Astrocyte (in vitro differentiated cells and primary cell): ENCODE results near the gene LIPE. TPM values are rescaled to one million over a fixed set of nuclear protein-coding genes. Genes with fewer than 3 reads are reported as not detected.

Source experiments
- DNase-seq: peaks from one replicate; pipeline ENCODE4 v3.0.0-alpha.2; 2010; ENCODE audit warnings: low read depth
- FAIRE-seq: peaks from 2 replicates; lab custom pipeline; 2011; peaks lifted over from hg19 to GRCh38; lab: Jason Lieb, UNC
- H2AFZ ChIP-seq: 2 replicates; pipeline ENCODE4 v1.6.0; 2012; ENCODE audit warnings: low read depth, low read length, inconsistent platforms
- H3K27ac ChIP-seq: 2 replicates; pipeline ENCODE4 v1.5.1; 2011; ENCODE audit warnings: low read depth, low read length, inconsistent platforms
- H3K27me3 ChIP-seq: 2 replicates; pipeline ENCODE4 v1.6.0; 2011; ENCODE audit warnings: low read length, inconsistent platforms; ENCODE audit not compliant: insufficient read depth
- H3K36me3 ChIP-seq: 2 replicates; pipeline ENCODE4 v1.5.1; 2011; ENCODE audit warnings: low read length, inconsistent platforms; ENCODE audit not compliant: insufficient read depth
- H3K4me1 ChIP-seq: 2 replicates; pipeline ENCODE4 v1.5.1; 2011; ENCODE audit warnings: low read length, inconsistent platforms; ENCODE audit not compliant: insufficient read depth
- H3K4me2 ChIP-seq: 2 replicates; pipeline ENCODE4 v1.6.0; 2012; ENCODE audit warnings: low read length, inconsistent platforms
- H3K4me3 ChIP-seq: 2 replicates; pipeline ENCODE4 v1.5.1; 2011; ENCODE audit warnings: low read depth, mild to moderate bottlenecking, low read length, inconsistent platforms; ENCODE audit not compliant: insufficient read depth
- H3K79me2 ChIP-seq: 2 replicates; pipeline ENCODE4 v1.6.0; 2012; ENCODE audit warnings: mild to moderate bottlenecking, low read length, inconsistent platforms; ENCODE audit not compliant: insufficient read depth
- H3K9ac ChIP-seq: 2 replicates; pipeline ENCODE4 v1.6.0; 2012; ENCODE audit warnings: mild to moderate bottlenecking, low read length, inconsistent platforms
- H3K9me3 ChIP-seq: 2 replicates; pipeline ENCODE4 v1.5.1; 2012; ENCODE audit warnings: low read depth, mild to moderate bottlenecking, low read length, inconsistent platforms; ENCODE audit not compliant: insufficient read depth
- H4K20me1 ChIP-seq: 2 replicates; pipeline ENCODE4 v1.6.0; 2012; ENCODE audit warnings: low read length, inconsistent platforms; ENCODE audit not compliant: insufficient read depth
- H3K27ac Mint-ChIP-seq: one replicate; pipeline ENCODE4 v1.8.0; 2021; ENCODE audit warnings: mild to moderate bottlenecking, mixed read lengths; ENCODE audit not compliant: unreplicated experiment
- H3K27me3 Mint-ChIP-seq: one replicate; pipeline ENCODE4 v1.8.0; 2021; ENCODE audit warnings: low read depth, mixed read lengths; ENCODE audit not compliant: unreplicated experiment
- H3K36me3 Mint-ChIP-seq: one replicate; pipeline ENCODE4 v1.8.0; 2021; ENCODE audit warnings: low read depth, mixed read lengths; ENCODE audit not compliant: unreplicated experiment
- H3K4me1 Mint-ChIP-seq: one replicate; pipeline ENCODE4 v1.8.0; 2021; ENCODE audit warnings: low read depth, mixed read lengths; ENCODE audit not compliant: unreplicated experiment
- H3K4me3 Mint-ChIP-seq: one replicate; pipeline ENCODE4 v1.8.0; 2021; ENCODE audit warnings: mild to moderate bottlenecking, moderate library complexity, mixed read lengths; ENCODE audit not compliant: unreplicated experiment
- H3K9me3 Mint-ChIP-seq: one replicate; pipeline ENCODE4 v1.8.0; 2021; ENCODE audit warnings: mild to moderate bottlenecking, mixed read lengths; ENCODE audit not compliant: unreplicated experiment
- CTCF ChIP-seq: IDR thresholded peaks from 2 replicates; pipeline ENCODE4 v1.5.1; 2011; ENCODE audit warnings: low read depth, mild to moderate bottlenecking, inconsistent platforms, low read length, moderate library complexity; ENCODE audit not compliant: insufficient read depth
- EZH2 ChIP-seq: IDR thresholded peaks from 2 replicates; pipeline ENCODE4 v1.6.1; 2012; ENCODE audit warnings: mild to moderate bottlenecking, low read length, inconsistent platforms; ENCODE audit not compliant: insufficient read depth
- total RNA-seq: library from RNA; stranded (reverse); gene quantifications from 2 replicates; pipeline ENCODE4 v1.2.1, GENCODE V29; 2021

Gene LIPE
- total RNA-seq, 1 donor from 2014 or later = 2.0 TPM

GRCh38 chr19:42375415-42376176 is 51.6 kb downstream of the LIPE start:
- H3K36me3 ChIP-seq = peaks cover 2% of the 10 kb centered on the region
- FAIRE-seq (no peak), DNase-seq (no peak)
- Mint-ChIP-seq H3K36me3 (peaks cover 20% of the 10 kb centered on the region), H3K9me3 (no peaks in the 10 kb centered on the region), H3K27me3 (peaks cover 1% of the 10 kb centered on the region), H3K4me3 (no peak overlapping the region), H3K27ac (no peak overlapping the region), H3K4me1 (no peaks in the 10 kb centered on the region)
- H3K27ac ChIP-seq = no peak overlapping the region
- H2AFZ ChIP-seq = no peak overlapping the region
- TF ChIP-seq CTCF = no peak
- TF ChIP-seq EZH2 = no peak
- H3K9me3 ChIP-seq = no peaks in the 10 kb centered on the region
- H3K27me3 ChIP-seq = peaks cover 2% of the 10 kb centered on the region
- no peak overlapping the region for H3K4me3 ChIP-seq
- no peaks in the 10 kb centered on the region for H3K4me1 ChIP-seq
- H3K9ac ChIP-seq = no peak overlapping the region
- no peaks in the 10 kb centered on the region for H3K79me2 ChIP-seq
- H3K4me2 ChIP-seq = no peak overlapping the region
- no peaks in the 10 kb centered on the region for H4K20me1 ChIP-seq

- Histone ChIP-seq H2AFZ (no peak overlapping the region), H3K27ac (no peak overlapping the region), H3K27me3 (no peaks in the 10 kb centered on the region), H3K4me1 (no peaks in the 10 kb centered on the region), H4K20me1 (no peaks in the 10 kb centered on the region), H3K79me2 (no peaks in the 10 kb centered on the region), H3K9me3 (no peaks in the 10 kb centered on the region), H3K9ac (no peak overlapping the region), H3K4me3 (no peak overlapping the region), H3K36me3 (peaks cover 2% of the 10 kb centered on the region), H3K4me2 (no peak overlapping the region)
- Mint-ChIP-seq H3K9me3 (no peaks in the 10 kb centered on the region), H3K36me3 (peaks cover 20% of the 10 kb centered on the region), H3K27me3 (no peaks in the 10 kb centered on the region), H3K27ac (peak overlapping the region; percentile 0), H3K4me1 (no peaks in the 10 kb centered on the region), H3K4me3 (no peak overlapping the region)
- no peak for DNase-seq
- FAIRE-seq = no peak
- no peak for TF ChIP-seq EZH2
- no peak for TF ChIP-seq CTCF
Measured at GRCh38 chr19:42374826-42375376, 52.3 kb downstream of the LIPE start.

- Histone ChIP-seq H3K27me3 (no peaks in the 10 kb centered on the region), H3K9me3 (no peaks in the 10 kb centered on the region), H3K36me3 (peaks cover 2% of the 10 kb centered on the region), H3K27ac (no peak overlapping the region), H3K4me1 (no peaks in the 10 kb centered on the region), H3K4me2 (no peak overlapping the region), H4K20me1 (no peaks in the 10 kb centered on the region), H2AFZ (no peak overlapping the region), H3K79me2 (no peaks in the 10 kb centered on the region), H3K4me3 (no peak overlapping the region), H3K9ac (no peak overlapping the region)
- Mint-ChIP-seq H3K36me3 (peaks cover 26% of the 10 kb centered on the region), H3K9me3 (peaks cover 6% of the 10 kb centered on the region), H3K4me1 (no peaks in the 10 kb centered on the region), H3K27ac (no peak overlapping the region), H3K27me3 (no peaks in the 10 kb centered on the region), H3K4me3 (no peak overlapping the region)
- DNase-seq = no peak
- FAIRE-seq = no peak
- TF ChIP-seq EZH2 (no peak), CTCF (no peak)
Measured at GRCh38 chr19:42370626-42371175, 56.5 kb downstream of the LIPE start.
